Parathyroid adenoma (tissue), 2 donors: ENCODE measurements around the gene EPHB4.

Experiments
- H2AFZ ChIP-seq: fragments of 300-600 bp; sonication (generic); one replicate; pipeline ENCODE4 v1.7.0; 2017; ENCODE audit warnings: antibody characterized with exemption, mild to moderate bottlenecking
- H3K27ac ChIP-seq: fragments of 300-600 bp; sonication (generic); one replicate; pipeline ENCODE4 v1.7.0; 2017
- H3K27me3 ChIP-seq: fragments of 300-600 bp; sonication (generic); one replicate; pipeline ENCODE4 v1.7.0; 2017; ENCODE audit warnings: low read length; ENCODE audit not compliant: control insufficient read depth, insufficient read depth
- H3K36me3 ChIP-seq: fragments of 300-600 bp; sonication (generic); one replicate; pipeline ENCODE4 v1.7.0; 2017; ENCODE audit warnings: low read length; ENCODE audit not compliant: control insufficient read depth, insufficient read depth
- H3K4me1 ChIP-seq: fragments of 300-600 bp; sonication (generic); one replicate; pipeline ENCODE4 v1.7.0; 2017; ENCODE audit warnings: control low read depth
- H3K4me2 ChIP-seq: fragments of 300-600 bp; sonication (generic); one replicate; pipeline ENCODE4 v1.7.0; 2017; ENCODE audit warnings: low read length
- H3K4me3 ChIP-seq: fragments of 300-600 bp; sonication (generic); one replicate; pipeline ENCODE4 v1.7.0; 2017; ENCODE audit warnings: low read depth, low read length
- H3K79me2 ChIP-seq: fragments of 300-600 bp; sonication (generic); one replicate; pipeline ENCODE4 v1.7.0; 2017; ENCODE audit warnings: control low read depth
- H3K9ac ChIP-seq: fragments of 300-600 bp; sonication (generic); one replicate; pipeline ENCODE4 v1.7.0; 2017; ENCODE audit warnings: mild to moderate bottlenecking
- H3K9me3 ChIP-seq: fragments of 300-600 bp; sonication (generic); one replicate; pipeline ENCODE4 v1.7.0; 2017; ENCODE audit warnings: low read length; ENCODE audit not compliant: control insufficient read depth
- CTCF ChIP-seq: fragments of 300-600 bp; sonication (generic); IDR thresholded peaks from one replicate; pipeline ENCODE4 v1.7.0; 2017; ENCODE audit warnings: antibody characterized with exemption, mild to moderate bottlenecking
- donor health status: primary hyperparathyroidism.

EPHB4 gene

DNA sequence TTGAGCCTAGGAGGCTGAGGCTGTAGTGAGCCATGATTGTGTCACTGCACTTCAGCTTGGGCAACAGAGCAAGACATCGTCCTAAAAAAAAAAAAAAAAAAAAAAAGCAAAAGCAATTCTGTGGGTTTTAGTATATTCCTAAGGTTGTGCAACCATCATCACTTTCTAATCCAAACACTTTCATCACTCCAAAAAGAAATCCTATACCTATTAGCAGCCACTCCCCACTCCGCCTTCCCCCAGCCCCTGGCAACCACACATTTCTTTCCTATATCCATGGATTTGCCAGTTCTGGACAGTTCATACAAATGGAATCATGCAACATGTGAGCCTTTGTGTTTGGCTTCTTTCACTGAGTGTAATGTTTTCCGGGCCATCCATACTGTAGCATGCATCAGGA lies 73.6 kb downstream of the EPHB4 start:
- Histone ChIP-seq H2AFZ (no peak overlapping the region), H3K27ac (no peak overlapping the region), H3K4me1 (no peaks in the 10 kb centered on the region), H3K9ac (no peak overlapping the region), H3K27me3 (no peaks in the 10 kb centered on the region), H3K4me2 (no peak overlapping the region), H3K4me3 (no peak overlapping the region), H3K79me2 (no peaks in the 10 kb centered on the region), H3K9me3 (no peaks in the 10 kb centered on the region), H3K36me3 (no peaks in the 10 kb centered on the region)
- TF ChIP-seq CTCF: no peak

DNA sequence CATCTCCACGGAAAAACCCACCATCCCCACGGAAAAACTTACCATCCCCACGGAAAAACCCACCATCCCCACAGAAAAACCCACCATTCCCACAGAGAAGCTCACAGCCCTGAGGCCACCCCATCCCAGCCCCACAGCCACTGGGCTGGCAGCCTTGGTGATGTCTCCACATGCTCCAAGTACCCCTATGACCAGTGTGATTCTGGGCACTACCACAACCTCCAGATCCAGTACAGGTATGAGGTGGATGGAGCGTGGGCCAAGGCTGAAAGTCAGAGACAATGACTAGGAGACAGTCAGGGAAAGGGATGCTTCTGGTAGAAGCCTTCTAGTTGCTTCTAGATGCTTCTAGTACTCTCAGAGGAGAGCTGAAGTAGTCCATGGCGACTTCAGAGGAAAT lies 74.3 kb downstream of the EPHB4 start:
- TF ChIP-seq CTCF: no peak
- Histone ChIP-seq H3K4me2 (no peak overlapping the region), H3K36me3 (no peaks in the 10 kb centered on the region), H3K9ac (no peak overlapping the region), H3K4me1 (no peaks in the 10 kb centered on the region), H3K4me3 (no peak overlapping the region), H3K9me3 (no peaks in the 10 kb centered on the region), H2AFZ (no peak overlapping the region), H3K27me3 (no peaks in the 10 kb centered on the region), H3K27ac (no peak overlapping the region), H3K79me2 (no peaks in the 10 kb centered on the region)
